Neural progenitor cell (in vitro differentiated cells): ENCODE results near the gene STYX. TPM values are rescaled to one million over a fixed set of nuclear protein-coding genes. Genes with fewer than 3 reads are reported as not detected.

Experiments used
- DNase-seq: peaks from one replicate; pipeline ENCODE4 v3.0.0-alpha.2; 2016; ENCODE audit warnings: low spot score
- H2AFZ ChIP-seq: fragments of 200-600 bp; sonication (generic); replicated peaks from 2 replicates; pipeline ENCODE4 v1.6.1; 2016; ENCODE audit warnings: antibody characterized with exemption
- H3F3A ChIP-seq: fragments of 200-600 bp; sonication (generic); 2 replicates; pipeline ENCODE4 v1.6.1; 2016; ENCODE audit warnings: antibody characterized with exemption, low read depth
- H3K27ac ChIP-seq: fragments of 200-600 bp; sonication (generic); 2 replicates; pipeline ENCODE4 v1.5.1; 2016; ENCODE audit warnings: mild to moderate bottlenecking
- H3K27me3 ChIP-seq: fragments of 200-600 bp; sonication (generic); 2 replicates; pipeline ENCODE4 v1.6.1; 2016; ENCODE audit warnings: mild to moderate bottlenecking, moderate library complexity
- H3K36me3 ChIP-seq: fragments of 200-600 bp; sonication (generic); 2 replicates; pipeline ENCODE4 v1.5.1; 2016
- H3K4me1 ChIP-seq: fragments of 200-600 bp; sonication (generic); 2 replicates; pipeline ENCODE4 v1.6.1; 2016; ENCODE audit warnings: mixed run types
- H3K4me2 ChIP-seq: fragments of 200-600 bp; sonication (generic); 2 replicates; pipeline ENCODE4 v1.6.1; 2016
- H3K4me3 ChIP-seq: fragments of 200-600 bp; sonication (generic); 2 replicates; pipeline ENCODE4 v1.5.1; 2016
- H3K79me2 ChIP-seq: fragments of 200-600 bp; sonication (generic); 2 replicates; pipeline ENCODE4 v1.6.1; 2016; ENCODE audit warnings: low read depth
- H3K9ac ChIP-seq: fragments of 200-600 bp; sonication (generic); 2 replicates; pipeline ENCODE4 v1.6.1; 2016
- H3K9me3 ChIP-seq: fragments of 200-600 bp; sonication (generic); 2 replicates; pipeline ENCODE4 v1.5.1; 2016; ENCODE audit warnings: low read depth
- H4K20me1 ChIP-seq: fragments of 200-600 bp; sonication (generic); 2 replicates; pipeline ENCODE4 v1.6.1; 2016; ENCODE audit warnings: low read depth
- H3K27ac Mint-ChIP-seq: 3 replicates; pipeline ENCODE4 v1.8.0; 2021; ENCODE audit warnings: mixed read lengths
- H3K27me3 Mint-ChIP-seq: 2 replicates; pipeline ENCODE4 v1.8.0; 2022; ENCODE audit warnings: low read depth, mild to moderate bottlenecking, inconsistent platforms, moderate library complexity, mixed read lengths; ENCODE audit not compliant: insufficient read depth
- H3K36me3 Mint-ChIP-seq: 3 replicates; pipeline ENCODE4 v1.8.0; 2021; ENCODE audit warnings: mixed read lengths
- H3K4me1 Mint-ChIP-seq: 3 replicates; pipeline ENCODE4 v1.8.0; 2021; ENCODE audit warnings: mixed read lengths
- H3K4me3 Mint-ChIP-seq: 3 replicates; pipeline ENCODE4 v1.8.0; 2021; ENCODE audit warnings: mild to moderate bottlenecking, moderate library complexity, mixed read lengths
- H3K9me3 Mint-ChIP-seq: 3 replicates; pipeline ENCODE4 v1.8.0; 2020; ENCODE audit warnings: mixed read lengths
- CTCF ChIP-seq: fragments of 200-600 bp; sonication (generic); IDR thresholded peaks from 2 replicates; pipeline ENCODE4 v1.5.1; 2017; ENCODE audit warnings: antibody characterized with exemption, mild to moderate bottlenecking
- EZH2 ChIP-seq: fragments of 200-600 bp; sonication (generic); IDR thresholded peaks from 2 replicates; pipeline ENCODE4 v1.6.1; 2017; ENCODE audit warnings: antibody characterized with exemption, mild to moderate bottlenecking, moderate library complexity
- EZH2phosphoT487 ChIP-seq: fragments of 200-600 bp; sonication (generic); IDR thresholded peaks from 2 replicates; pipeline ENCODE4 v1.6.1; 2017; ENCODE audit warnings: antibody characterized with exemption
- total RNA-seq: library from RNA; depleted of rRNA; stranded (reverse); fragments of >200 nt; gene quantifications from 2 replicates; pipeline ENCODE4 v1.2.3, GENCODE V29; 2015; ENCODE audit warnings: low replicate concordance

STYX gene
- total RNA-seq, 1 donor from 2014 or later: 55.7 TPM

- no peaks in the 10 kb centered on the region for H3F3A ChIP-seq
- H3K4me1 Mint-ChIP-seq: peaks cover 22% of the 10 kb centered on the region
- peaks cover 17% of the 10 kb centered on the region for H4K20me1 ChIP-seq
- peak overlapping the region; percentile 91 for H3K4me3 ChIP-seq
- no peak for TF ChIP-seq EZH2phosphoT487
- peak overlapping the region; percentile 88 for H2AFZ ChIP-seq
- no peak for DNase-seq
- H3K9me3 ChIP-seq: no peaks in the 10 kb centered on the region
- H3K4me3 Mint-ChIP-seq: peak overlapping the region; percentile 100
- H3K9me3 Mint-ChIP-seq: no peaks in the 10 kb centered on the region
- no peaks in the 10 kb centered on the region for H3K27me3 Mint-ChIP-seq
- H3K27ac Mint-ChIP-seq: peak overlapping the region; percentile 87
- no peak overlapping the region for H3K9ac ChIP-seq
- no peak overlapping the region for H3K27ac ChIP-seq
- H3K79me2 ChIP-seq: peaks cover 43% of the 10 kb centered on the region
- H3K27me3 ChIP-seq: no peaks in the 10 kb centered on the region
- H3K36me3 ChIP-seq: peaks cover 25% of the 10 kb centered on the region
- H3K4me1 ChIP-seq: peaks cover 13% of the 10 kb centered on the region
- H3K36me3 Mint-ChIP-seq: peaks cover 13% of the 10 kb centered on the region
- H3K4me2 ChIP-seq: peak overlapping the region; percentile 95
Observed at GRCh38 chr14:52706286-52706685, 23.7 kb upstream of the STYX start.

DNA sequence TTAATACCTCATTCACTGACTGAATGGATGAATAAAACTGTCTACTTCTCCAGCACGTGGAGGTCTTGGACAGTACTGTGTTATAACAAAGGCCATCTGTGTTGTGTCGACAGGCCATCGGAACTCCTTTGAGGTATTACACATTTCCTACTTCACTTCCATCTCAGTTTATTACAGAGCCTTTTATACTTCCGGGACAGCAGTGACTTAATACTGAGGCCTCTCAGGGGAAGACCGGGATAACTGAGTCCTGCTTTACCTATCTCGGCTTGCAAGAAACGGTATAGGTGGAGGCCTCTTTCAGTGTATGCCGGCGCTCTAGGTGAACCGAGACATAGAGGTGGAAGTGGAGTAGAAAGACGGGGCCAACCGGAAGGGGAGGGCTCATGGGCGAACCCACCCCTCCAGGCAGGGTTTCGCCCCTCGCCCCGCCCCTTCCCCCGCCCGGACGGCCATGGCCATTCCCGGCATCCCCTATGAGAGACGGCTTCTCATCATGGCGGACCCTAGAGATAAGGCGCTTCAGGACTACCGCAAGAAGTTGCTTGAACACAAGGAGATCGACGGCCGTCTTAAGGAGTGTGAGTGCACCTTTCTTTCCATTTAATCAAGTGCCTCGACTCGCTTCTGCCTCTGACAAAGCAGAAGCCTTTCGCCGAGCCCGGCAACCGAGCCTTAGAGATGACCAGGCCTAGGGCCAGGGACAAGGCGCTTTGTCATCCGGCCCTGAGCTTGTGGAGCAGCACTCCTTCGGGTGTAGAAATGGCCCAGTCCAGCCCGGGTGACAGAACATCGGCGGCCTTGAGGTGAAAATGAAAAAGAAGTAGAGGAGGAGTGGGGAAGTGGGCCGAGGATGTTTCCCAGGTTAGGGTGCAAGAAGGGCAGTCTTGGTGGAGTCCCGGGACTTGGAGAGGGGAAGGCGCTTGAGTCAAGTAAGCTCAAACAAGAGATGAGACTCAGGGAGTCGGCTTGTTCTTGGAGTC lies 23.0 kb upstream of the STYX start, which contains the start of gene PSMC6:
PSMC6 (plus strand) TSS at position 477 of the 983 bp plus-strand sequence; CDS start at position 497, 20 bp downstream.
- H3K4me3 Mint-ChIP-seq: peak within 1 kb of the TSS; percentile 100
- H3K4me1 ChIP-seq: peaks cover 13% of the 10 kb centered on the region
- no peaks in the 10 kb centered on the region for H3F3A ChIP-seq
- H3K36me3 ChIP-seq: peaks cover 32% of the 10 kb centered on the region
- no peak for TF ChIP-seq CTCF
- TF ChIP-seq EZH2: no peak
- no peak for TF ChIP-seq EZH2phosphoT487
- peak within 1 kb of the TSS; percentile 95 for H3K9ac ChIP-seq
- peaks cover 46% of the 10 kb centered on the region for H3K79me2 ChIP-seq
- peaks cover 17% of the 10 kb centered on the region for H4K20me1 ChIP-seq
- no peaks in the 10 kb centered on the region for H3K9me3 ChIP-seq
- H3K27ac Mint-ChIP-seq: peak within 1 kb of the TSS; percentile 98
- H3K4me2 ChIP-seq: peak within 1 kb of the TSS; percentile 95
- peak within 1 kb of the TSS; percentile 88 for H2AFZ ChIP-seq
- peak within 1 kb of the TSS; percentile 91 for H3K4me3 ChIP-seq
- peak; percentile 94 for DNase-seq
- no peaks in the 10 kb centered on the region for H3K27me3 ChIP-seq
- no peaks in the 10 kb centered on the region for H3K27me3 Mint-ChIP-seq
- H3K36me3 Mint-ChIP-seq: peaks cover 17% of the 10 kb centered on the region
- peaks cover 22% of the 10 kb centered on the region for H3K4me1 Mint-ChIP-seq
- no peaks in the 10 kb centered on the region for H3K9me3 Mint-ChIP-seq
- H3K27ac ChIP-seq: no peak within 1 kb of the TSS

GRCh38 chr14:52711666-52712065 lies 18.3 kb upstream of the STYX start:
- Histone ChIP-seq H3K4me2 (no peak overlapping the region), H2AFZ (no peak overlapping the region), H4K20me1 (peaks cover 17% of the 10 kb centered on the region), H3K9ac (no peak overlapping the region), H3K4me3 (no peak overlapping the region), H3K36me3 (peaks cover 54% of the 10 kb centered on the region), H3K9me3 (no peaks in the 10 kb centered on the region), H3K27ac (no peak overlapping the region), H3K4me1 (peaks cover 13% of the 10 kb centered on the region), H3K27me3 (no peaks in the 10 kb centered on the region), H3K79me2 (peaks cover 46% of the 10 kb centered on the region), H3F3A (no peaks in the 10 kb centered on the region)
- no peak overlapping the region for H3K27ac Mint-ChIP-seq
- peaks cover 35% of the 10 kb centered on the region for H3K36me3 Mint-ChIP-seq
- peaks cover 18% of the 10 kb centered on the region for H3K4me1 Mint-ChIP-seq
- no peaks in the 10 kb centered on the region for H3K9me3 Mint-ChIP-seq
- TF ChIP-seq CTCF (no peak), EZH2phosphoT487 (no peak), EZH2 (no peak)
- no peaks in the 10 kb centered on the region for H3K27me3 Mint-ChIP-seq
- no peak overlapping the region for H3K4me3 Mint-ChIP-seq
- no peak for DNase-seq

DNA sequence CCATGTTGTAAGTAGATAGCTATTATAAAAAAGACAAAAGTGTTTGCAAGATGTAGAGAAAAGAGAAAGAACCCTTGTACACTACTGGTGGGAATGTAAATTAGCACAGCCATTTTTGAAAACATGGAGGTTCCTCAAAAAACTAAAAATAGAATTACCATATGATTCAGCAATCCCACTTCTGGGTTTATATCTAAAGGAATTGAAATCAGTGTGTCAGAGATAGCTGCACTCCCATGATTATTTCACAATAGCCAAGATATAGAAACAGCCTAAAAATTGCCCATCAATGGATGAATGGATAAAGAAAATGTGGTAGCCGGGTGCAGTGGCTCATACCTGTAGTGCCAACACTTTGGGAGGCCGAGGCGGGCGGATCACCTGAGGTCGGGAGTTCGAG lies 13.8 kb upstream of the STYX start:
- no peaks in the 10 kb centered on the region for H3K27me3 Mint-ChIP-seq
- H3K9me3 Mint-ChIP-seq: no peaks in the 10 kb centered on the region
- TF ChIP-seq CTCF (no peak), EZH2phosphoT487 (no peak), EZH2 (no peak)

More for the DNA sequence above, 13.8 kb upstream of the STYX start:
- no peak overlapping the region for H3K4me3 ChIP-seq
- Mint-ChIP-seq H3K4me3 (no peak overlapping the region), H3K27ac (no peak overlapping the region), H3K4me1 (no peaks in the 10 kb centered on the region), H3K36me3 (peaks cover 34% of the 10 kb centered on the region)
- peaks cover 56% of the 10 kb centered on the region for H3K36me3 ChIP-seq
- H3K9ac ChIP-seq: no peak overlapping the region
- DNase-seq: no peak
- no peaks in the 10 kb centered on the region for H4K20me1 ChIP-seq
- no peak overlapping the region for H3K27ac ChIP-seq
- no peak overlapping the region for H2AFZ ChIP-seq
- no peak overlapping the region for H3K4me2 ChIP-seq
- no peaks in the 10 kb centered on the region for H3K9me3 ChIP-seq
- H3K79me2 ChIP-seq: peaks cover 4% of the 10 kb centered on the region
- H3F3A ChIP-seq: no peaks in the 10 kb centered on the region
- no peaks in the 10 kb centered on the region for H3K27me3 ChIP-seq
- no peaks in the 10 kb centered on the region for H3K4me1 ChIP-seq
